ENCODE measurements around the gene PRDM16. TPM values are rescaled to one million over a fixed set of nuclear protein-coding genes. Genes with fewer than 3 reads are reported as not detected.

PRDM16 gene
- total RNA-seq, 1 experiment from 2014 or later, result 0.17 TPM

DNA sequence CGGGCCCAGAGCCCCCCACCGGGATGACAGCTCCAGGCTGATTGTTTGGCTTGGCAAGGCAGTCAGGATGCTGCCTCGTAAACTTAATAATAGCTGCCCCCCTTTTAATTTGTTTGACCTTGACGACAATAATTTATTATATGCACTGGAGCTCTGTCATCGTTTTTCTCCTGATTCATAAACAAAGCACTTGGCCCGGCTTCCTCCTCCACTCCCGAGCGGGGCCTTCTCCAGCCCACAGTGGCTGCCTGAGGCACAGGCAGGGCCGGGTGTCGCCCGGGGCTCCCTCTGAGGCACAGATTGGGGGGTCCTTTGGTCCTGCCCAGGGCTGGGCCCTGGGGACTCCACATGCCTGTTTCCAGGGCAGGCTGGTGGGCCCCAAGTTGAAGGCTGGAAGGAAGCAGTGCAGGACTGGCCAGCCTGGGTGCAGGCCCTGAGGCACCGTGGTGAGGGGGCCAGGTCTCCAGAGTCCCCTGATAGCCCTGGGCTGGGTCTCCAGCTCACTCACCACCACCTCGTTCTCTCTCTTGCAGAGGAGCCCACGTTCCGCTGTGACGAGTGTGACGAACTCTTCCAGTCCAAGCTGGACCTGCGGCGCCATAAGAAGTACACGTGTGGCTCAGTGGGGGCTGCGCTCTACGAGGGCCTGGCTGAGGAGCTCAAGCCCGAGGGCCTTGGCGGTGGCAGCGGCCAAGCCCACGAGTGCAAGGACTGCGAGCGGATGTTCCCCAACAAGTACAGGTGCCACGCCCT is 333.4 kb downstream of the PRDM16 start:
- Histone ChIP-seq H3K14ac (ENCODE audit: insufficient read depth, low read length) (no peak overlapping the region), H3K23me2 (ENCODE audit: insufficient read length, low read depth, low read length, poor library complexity, severe bottlenecking) (no peaks in the 10 kb centered on the region), H3K9me3 (ENCODE audit: control insufficient read depth, low read depth, low read length) (no peaks in the 10 kb centered on the region), H2BK15ac (ENCODE audit: low read depth, low read length) (no peak overlapping the region), H2BK20ac (ENCODE audit: low read depth, low read length, poor library complexity, severe bottlenecking) (no peak overlapping the region), H3T11ph (ENCODE audit: low read length) (no peak overlapping the region), H2AFZ (ENCODE audit: low read length) (no peak overlapping the region), H3K56ac (ENCODE audit: insufficient read length, low read depth, low read length) (no peak overlapping the region), H3K9ac (ENCODE audit: extremely low read depth, insufficient read length, low read length) (no peak overlapping the region), H2BK12ac (ENCODE audit: insufficient read length, low read depth, low read length) (no peak overlapping the region), H3K4me2 (ENCODE audit: insufficient read depth, insufficient read length, low read length) (no peak overlapping the region), H4K20me1 (ENCODE audit: control insufficient read depth, insufficient read depth, insufficient read length) (no peaks in the 10 kb centered on the region), H3K4me1 (ENCODE audit: insufficient read depth, low read length) (no peaks in the 10 kb centered on the region), H3K23ac (ENCODE audit: insufficient read length, low read depth, low read length) (no peak overlapping the region), H4K5ac (ENCODE audit: insufficient read length, low read depth, low read length) (no peak overlapping the region), H2BK120ac (ENCODE audit: low read depth, low read length, poor library complexity, severe bottlenecking) (no peak overlapping the region), H4K8ac (replicated peaks; ENCODE audit: insufficient read length, low read depth, low read length) (no peak overlapping the region), H3K27ac (ENCODE audit: insufficient read length, low read depth, low read length) (no peak overlapping the region), H2BK5ac (ENCODE audit: insufficient read length, low read length) (no peak overlapping the region), H3K79me2 (ENCODE audit: insufficient read depth, low read length) (no peaks in the 10 kb centered on the region), H3K18ac (ENCODE audit: insufficient read length, low read depth, low read length) (no peak overlapping the region), H3K27me3 (ENCODE audit: insufficient read depth, low read length) (no peaks in the 10 kb centered on the region), H2AK5ac (ENCODE audit: insufficient read length, low read length) (no peak overlapping the region), H3K79me1 (ENCODE audit: insufficient read depth, low read depth, low read length, poor library complexity, severe bottlenecking) (no peaks in the 10 kb centered on the region), H3K4ac (ENCODE audit: low read depth, low read length) (no peak overlapping the region), H4K91ac (ENCODE audit: insufficient read length, low read depth, low read length) (no peak overlapping the region)
- no peak for DNase-seq
- Mint-ChIP-seq H3K4me1 (peaks cover 0 to 3% of the 10 kb centered on the region in 2 experiments; a peak in 1 of 4 replicates), H3K36me3 (ENCODE audit: insufficient read depth in 1 of 3, low read depth in 3 of 3) (no peaks in the 10 kb centered on the region), H3K27ac (no peak overlapping the region), H3K27me3 (ENCODE audit: low read depth) (peaks cover 3% of the 10 kb centered on the region), H3K4me3 (no peak overlapping the region), H3K9me3 (no peaks in the 10 kb centered on the region)
- WGBS (ENCODE audit: extremely low coverage, insufficient read length, low lambda C conversion rate), result no CpG with 5 or more reads among the region's 29 CpGs
- TF ChIP-seq, protein P1, sequence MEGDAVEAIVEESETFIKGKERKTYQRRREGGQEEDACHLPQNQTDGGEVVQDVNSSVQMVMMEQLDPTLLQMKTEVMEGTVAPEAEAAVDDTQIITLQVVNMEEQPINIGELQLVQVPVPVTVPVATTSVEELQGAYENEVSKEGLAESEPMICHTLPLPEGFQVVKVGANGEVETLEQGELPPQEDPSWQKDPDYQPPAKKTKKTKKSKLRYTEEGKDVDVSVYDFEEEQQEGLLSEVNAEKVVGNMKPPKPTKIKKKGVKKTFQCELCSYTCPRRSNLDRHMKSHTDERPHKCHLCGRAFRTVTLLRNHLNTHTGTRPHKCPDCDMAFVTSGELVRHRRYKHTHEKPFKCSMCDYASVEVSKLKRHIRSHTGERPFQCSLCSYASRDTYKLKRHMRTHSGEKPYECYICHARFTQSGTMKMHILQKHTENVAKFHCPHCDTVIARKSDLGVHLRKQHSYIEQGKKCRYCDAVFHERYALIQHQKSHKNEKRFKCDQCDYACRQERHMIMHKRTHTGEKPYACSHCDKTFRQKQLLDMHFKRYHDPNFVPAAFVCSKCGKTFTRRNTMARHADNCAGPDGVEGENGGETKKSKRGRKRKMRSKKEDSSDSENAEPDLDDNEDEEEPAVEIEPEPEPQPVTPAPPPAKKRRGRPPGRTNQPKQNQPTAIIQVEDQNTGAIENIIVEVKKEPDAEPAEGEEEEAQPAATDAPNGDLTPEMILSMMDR (conservative IDR thresholded peaks at IDR 0.05), result no peak

Data from H9 (cell line).